Measurements from ENCODE around the gene TMEM95.
A peak's percentile ranks its signal among the peaks of the same experiment; 100 is the strongest.

DNA sequence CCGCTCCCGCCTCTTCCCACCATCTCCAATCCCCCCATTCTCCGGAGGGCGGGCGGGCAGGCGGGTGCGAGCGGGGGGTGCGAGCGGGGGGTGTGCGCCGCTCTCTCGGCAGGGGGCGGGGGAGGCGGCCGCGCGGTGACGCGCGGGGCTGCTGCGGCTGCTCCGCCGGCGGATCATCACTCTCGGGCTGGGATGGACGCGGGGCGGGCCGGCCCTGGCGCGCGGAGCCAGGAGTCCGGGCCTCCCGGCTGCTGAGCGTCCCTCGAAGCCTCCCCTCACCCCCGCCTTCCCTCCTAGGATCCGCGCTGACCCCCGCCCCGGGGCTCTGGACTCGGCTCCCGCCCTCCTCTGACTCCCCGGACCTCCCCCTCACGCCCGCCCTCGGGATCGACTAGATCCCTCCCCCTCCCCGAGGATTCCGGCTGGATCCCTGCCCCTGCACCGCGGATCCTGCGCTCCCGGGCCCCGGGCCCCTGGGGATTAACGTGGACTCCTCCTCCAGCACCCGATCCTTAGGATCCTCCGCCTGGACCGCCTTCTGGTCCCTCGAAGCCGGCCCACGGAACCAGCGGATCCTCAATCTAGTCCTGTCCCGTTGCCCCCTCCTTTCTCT, 49.9 kb downstream of the TMEM95 start:
- TF ChIP-seq CTCF (IDR thresholded peaks at IDR 0.05 in 2 of 3, conservative IDR thresholded peaks at IDR 0.05 in 1 of 3; ENCODE audit: borderline replicate concordance in 1 of 3, insufficient read depth in 1 of 3, low read depth in 2 of 3, low read length in 2 of 3) (no peak), EZH2 (IDR thresholded peaks at IDR 0.05) (no peak), POLR2A (IDR thresholded peaks at IDR 0.05; ENCODE audit: borderline replicate concordance, extremely low read depth, insufficient read depth, insufficient read length) (peak; percentile 49), POLR2AphosphoS5 (IDR thresholded peaks at IDR 0.05; ENCODE audit: low read depth, low read length) (peak; percentile 55; the same call in 1 of the 2 replicates), ZFX (IDR thresholded peaks at IDR 0.05) (0 out of 2 replicates have a peak, but pooled peaks have one; percentile 14), SIN3A (IDR thresholded peaks at IDR 0.05; ENCODE audit: low read depth) (no peak), YY1 (IDR thresholded peaks at IDR 0.05; ENCODE audit: extremely low read depth, insufficient replicate concordance, low read depth, low read length) (peak; percentile 39)
